NCI-H524 treated with DMSO at 0.1 percent for 48 hours (cell line): ENCODE data around the gene PFKFB1.

ENCODE experiments used
- DNase-seq: peaks from one replicate; lab custom pipeline; 2025; lab: John Stamatoyannopoulos, UW

Gene PFKFB1

DNA sequence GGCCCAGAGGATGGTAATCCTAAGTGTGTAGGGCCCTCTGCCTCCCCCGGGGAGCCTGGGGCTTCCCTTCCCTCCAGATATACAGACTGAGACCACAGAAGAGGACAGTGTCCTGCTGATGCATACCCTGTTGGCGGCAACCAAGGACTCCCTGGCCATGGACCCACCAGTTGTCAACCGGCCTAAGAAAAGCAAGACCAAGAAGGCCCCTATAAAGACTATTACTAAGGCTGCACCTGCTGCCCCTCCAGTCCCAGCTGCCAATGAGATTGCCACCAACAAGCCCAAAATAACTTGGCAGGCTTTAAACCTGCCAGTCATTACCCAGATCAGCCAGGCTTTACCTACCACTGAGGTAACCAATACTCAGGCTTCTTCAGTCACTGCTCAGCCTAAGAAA, 71.4 kb downstream of the PFKFB1 start:
- DNase-seq: no peak

DNA sequence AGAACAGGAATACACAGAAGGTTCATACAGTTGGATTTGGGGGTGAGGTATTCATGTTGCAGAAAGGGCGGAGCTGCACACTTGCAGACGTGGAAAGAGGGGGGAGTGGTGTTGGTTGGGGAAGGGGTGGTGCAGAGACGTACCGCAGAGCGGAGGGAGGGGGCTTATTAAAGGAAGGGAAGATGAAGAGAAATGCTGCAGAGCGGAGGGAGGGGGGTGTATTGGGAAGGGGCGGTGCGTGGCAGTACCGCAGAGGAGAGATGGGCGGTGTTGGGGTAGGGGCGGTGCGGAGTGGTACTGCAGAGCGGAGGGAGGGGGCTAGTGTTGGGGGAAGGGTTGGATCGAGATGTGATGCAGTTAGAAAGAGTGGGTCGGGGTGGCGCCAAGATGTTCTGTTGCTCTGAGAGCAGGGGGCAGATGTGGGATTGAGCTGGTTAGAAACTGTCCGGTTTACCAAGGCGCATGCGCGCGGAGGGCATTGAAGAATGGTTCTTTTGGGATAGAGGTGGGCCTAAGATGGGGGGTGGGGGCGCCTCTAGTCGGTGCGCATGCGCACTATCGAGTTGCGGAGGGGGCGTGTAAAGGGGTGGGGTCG, 72.5 kb downstream of the PFKFB1 start:
- DNase-seq: peak; percentile 63

DNA sequence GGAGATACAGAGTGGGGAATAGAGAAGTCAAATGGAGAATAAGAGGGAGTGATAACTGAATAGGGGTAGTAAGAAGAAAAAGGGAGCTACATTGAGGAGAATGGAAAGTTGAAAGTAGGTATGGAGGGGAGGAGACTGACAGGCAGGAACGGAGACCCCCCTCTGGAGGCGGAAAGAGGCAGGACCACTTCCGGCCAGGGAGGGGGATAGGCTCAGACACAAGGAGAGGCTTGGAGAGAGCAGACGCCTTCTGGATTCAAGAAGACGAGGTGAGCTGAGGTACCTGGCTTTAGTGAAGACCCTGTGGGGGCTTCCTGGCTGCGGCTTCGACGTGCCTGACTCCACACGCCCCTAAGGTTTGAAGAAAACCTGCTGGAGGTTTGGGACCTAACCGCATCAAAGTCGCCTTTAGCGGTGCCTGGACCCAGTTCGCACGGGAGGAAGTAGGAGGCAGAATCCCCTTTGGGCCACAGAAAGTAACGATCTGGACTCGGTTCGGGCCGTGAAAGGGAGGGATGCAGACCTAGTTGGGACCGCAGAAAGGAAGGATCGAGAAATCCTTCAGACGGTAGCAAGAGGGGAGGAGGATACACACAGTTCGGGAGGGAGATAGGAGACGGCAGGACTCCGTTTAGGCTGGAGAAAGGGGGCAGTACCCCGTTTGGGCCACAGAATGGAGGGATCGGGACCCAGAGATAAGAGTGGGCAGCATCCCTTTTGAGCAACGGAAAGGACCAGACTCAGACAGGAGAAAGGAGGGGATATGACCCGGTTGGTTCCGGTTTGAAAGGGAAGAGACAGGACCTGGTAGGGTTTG, 73.2 kb downstream of the PFKFB1 start, which contains the start of gene TRO:
TSS of gene TRO (plus strand) at position 215 of the 817 bp plus-strand sequence. CDS start 1,423 bp downstream, outside the sequence.
- peak; percentile 39 for DNase-seq

- no peak for DNase-seq
These were observed 84.0 kb downstream of the PFKFB1 start for GRCh38 chrX:54909941-54910340.

DNA sequence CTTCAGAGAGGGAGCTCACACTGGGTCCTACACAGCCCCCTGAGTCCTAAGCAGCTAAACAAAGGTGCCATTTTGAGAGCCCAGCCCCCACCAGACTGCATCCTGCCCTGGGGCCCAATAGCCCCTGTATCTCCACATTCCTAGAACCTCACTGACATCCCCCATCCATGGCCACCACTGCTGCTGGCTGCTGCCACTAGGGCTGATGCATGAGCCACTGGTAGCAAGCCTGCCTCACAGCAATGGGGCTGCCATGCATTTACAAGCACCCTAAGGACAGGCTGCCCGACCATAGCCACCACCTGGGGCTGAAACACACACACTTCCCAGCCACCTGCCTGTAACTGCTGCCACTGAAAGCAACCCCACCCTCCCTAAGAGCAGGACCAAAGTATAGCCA, 99.8 kb downstream of the PFKFB1 start:
- no peak for DNase-seq

DNA sequence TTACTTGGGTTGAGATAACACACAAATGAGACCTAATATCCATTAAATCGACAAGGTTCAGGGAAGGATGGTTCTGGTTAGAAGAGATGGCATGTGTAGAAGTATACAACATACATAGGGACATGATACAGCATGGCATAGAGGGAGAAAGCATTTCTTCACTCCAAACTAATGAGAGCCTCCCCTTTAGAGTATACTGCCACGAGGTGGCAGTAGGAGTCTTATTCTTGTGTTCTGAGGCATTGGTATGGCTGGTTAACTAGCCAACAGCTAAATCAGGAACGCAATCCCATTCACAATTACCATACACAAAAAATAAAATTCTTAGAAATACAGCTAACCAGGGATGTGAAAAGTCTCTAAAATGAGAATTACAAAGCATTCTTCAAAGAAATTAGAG, 102.4 kb downstream of the PFKFB1 start:
- DNase-seq: no peak

- DNase-seq: no peak
These were observed 108.2 kb downstream of the PFKFB1 start for GRCh38 chrX:54885740-54886139.
